Measurements from ENCODE around the gene PAWR. TPM values are rescaled to one million over a fixed set of nuclear protein-coding genes. Genes with fewer than 3 reads are reported as not detected.

The PAWR gene
- 79.3 and 93.8 TPM in 2 replicates for total RNA-seq

DNA sequence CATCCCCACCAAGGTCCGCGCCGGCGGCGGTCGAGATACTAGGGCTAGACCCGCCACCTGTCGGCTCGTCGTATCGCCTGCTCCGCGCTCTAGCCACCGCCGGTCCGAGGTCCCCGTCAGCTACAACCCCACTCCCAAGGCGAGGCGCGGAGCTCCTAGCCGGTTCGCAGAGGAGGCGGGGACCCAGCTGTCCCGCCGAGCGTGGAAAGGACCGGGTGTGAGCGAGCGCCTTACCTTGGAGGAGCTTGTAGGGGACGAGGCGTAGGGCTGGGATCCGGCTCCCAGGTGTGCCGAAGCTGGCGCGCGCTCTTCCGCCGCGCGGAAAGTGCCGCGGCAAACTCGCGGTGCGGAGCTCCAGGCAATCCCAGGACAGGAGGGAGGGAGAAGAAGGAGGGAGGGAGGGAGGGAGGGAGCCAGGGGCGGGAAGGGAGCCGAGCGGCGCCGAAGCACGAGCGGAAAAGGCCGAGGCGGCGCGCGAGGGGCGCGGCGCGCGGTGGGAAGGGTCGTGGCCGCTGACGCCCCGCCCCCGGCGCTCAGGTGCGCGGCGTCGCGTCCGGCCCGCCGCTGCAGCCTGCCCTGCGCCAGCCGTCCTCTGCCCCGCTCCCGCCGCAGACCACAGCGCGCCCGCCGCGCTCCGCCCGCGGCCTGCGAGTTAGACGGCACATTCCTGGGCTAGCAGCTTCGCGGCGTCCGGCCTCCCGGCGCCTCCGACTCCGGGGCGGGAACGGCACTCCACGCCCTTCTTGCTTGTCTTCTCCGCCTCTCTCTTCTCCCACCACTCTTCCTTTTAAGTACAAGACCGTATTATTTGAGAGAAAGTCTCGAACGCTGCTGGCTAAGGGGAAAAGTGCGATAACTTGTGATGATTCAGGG is at the start of gene PAWR:
Gene PAWR, minus strand, starts transcription at position 327 of the 873 bp plus-strand sequence. CDS start 720 bp downstream, outside the sequence.

Other genes starting within 250 kb of the PAWR start
- 65.2 and 98.3 TPM in 2 replicates for gene PPP1R12A, start 244.1 kb upstream of the PAWR start, total RNA-seq